H1 (cell line): ENCODE measurements around the gene TNS1. TPM values are rescaled to one million over a fixed set of nuclear protein-coding genes. Genes with fewer than 3 reads are reported as not detected.
A peak's percentile ranks its signal among the peaks of the same experiment; 100 is the strongest.

Source experiments
- CTCF ChIA-PET: fragments of 300-600 bp; sonication (Branson Sonifier 250); formaldehyde crosslinking; loops from one replicate; lab custom pipeline; 2021; ENCODE audit not compliant: partially characterized antibody; lab: Charles Lee
- POLR2A ChIA-PET: fragments of 300-600 bp; sonication (Branson Sonifier 250); formaldehyde crosslinking; loops from one replicate; lab custom pipeline; 2021; ENCODE audit warnings: inconsistent platforms; ENCODE audit not compliant: partially characterized antibody; lab: Charles Lee
- DNase-seq, 2 experiments: peaks; one replicate each; pipeline versions ENCODE4 v3.0.0 to v3.0.0-alpha.2; 2010 to 2022; ENCODE audit warnings: low spot score in 2 of 2, low read depth in 1 of 2, mixed read lengths in 1 of 2
- FAIRE-seq: peaks from 2 replicates; lab custom pipeline; 2011; peaks lifted over from hg19 to GRCh38; lab: Jason Lieb, UNC
- H2AFZ ChIP-seq: 2 replicates; pipeline ENCODE4 v1.8.1; 2012; ENCODE audit warnings: low read length, inconsistent platforms
- H2AK5ac ChIP-seq: 2 replicates; pipeline ENCODE4 v1.6.1; 2013; ENCODE audit warnings: low read depth, low read length
- H2BK120ac ChIP-seq: replicated peaks from 2 replicates; pipeline ENCODE3; 2013; ENCODE audit warnings: low read depth, low read length, inconsistent platforms
- H2BK12ac ChIP-seq: 2 replicates; pipeline ENCODE4 v1.6.1; 2013; ENCODE audit warnings: low read depth, low read length
- H2BK15ac ChIP-seq: 2 replicates; pipeline ENCODE4 v1.6.1; 2013; ENCODE audit warnings: low read length
- H2BK20ac ChIP-seq: 2 replicates; pipeline ENCODE4 v1.6.1; 2013; ENCODE audit warnings: low read length
- H2BK5ac ChIP-seq: 2 replicates; pipeline ENCODE4 v1.6.1; 2013; ENCODE audit warnings: low read depth, low read length
- H3K14ac ChIP-seq: 2 replicates; pipeline ENCODE4 v1.6.1; 2013; ENCODE audit warnings: inconsistent platforms; ENCODE audit not compliant: insufficient read length
- H3K18ac ChIP-seq: 2 replicates; pipeline ENCODE4 v1.6.1; 2013; ENCODE audit warnings: low read length; ENCODE audit errors: extremely low read depth
- H3K23ac ChIP-seq: 2 replicates; pipeline ENCODE4 v1.6.1; 2013; ENCODE audit warnings: inconsistent platforms; ENCODE audit not compliant: insufficient read length
- H3K23me2 ChIP-seq: 2 replicates; pipeline ENCODE4 v1.6.1; 2013; ENCODE audit warnings: low read depth, low read length
- H3K27ac ChIP-seq: 2 replicates; pipeline ENCODE4 v1.6.1; 2011; ENCODE audit warnings: low read depth, low read length, inconsistent platforms
- H3K27me3 ChIP-seq, 4 experiments: replicated peaks in 1 of 4; 1 replicate in 1 of 4; 2 replicates in 3 of 4; pipeline versions ENCODE4 v1.6.1 to v1.8.1; 2011 to 2013; ENCODE audit warnings: low read length in 3 of 4, mild to moderate bottlenecking in 3 of 4, inconsistent platforms in 2 of 4, mixed read lengths in 2 of 4, moderate library complexity in 1 of 4; ENCODE audit not compliant: control insufficient read depth in 3 of 4, insufficient read depth in 3 of 4; ENCODE audit errors: extremely low read depth in 1 of 4
- H3K36me3 ChIP-seq, 4 experiments: 2 replicates each; pipeline versions ENCODE4 v1.6.1 to v1.8.1; 2011 to 2013; ENCODE audit warnings: mild to moderate bottlenecking in 4 of 4, low read length in 3 of 4, moderate library complexity in 2 of 4, control low read depth in 1 of 4, inconsistent platforms in 1 of 4; ENCODE audit not compliant: insufficient read depth in 4 of 4, control insufficient read depth in 2 of 4
- H3K4ac ChIP-seq: replicated peaks from 2 replicates; pipeline ENCODE3; 2013; ENCODE audit warnings: low read length, low read depth, mixed read lengths, inconsistent platforms; ENCODE audit not compliant: insufficient read length
- H3K4me1 ChIP-seq, 4 experiments: replicated peaks in 1 of 4; 1 replicate in 1 of 4; 2 replicates in 3 of 4; pipeline versions ENCODE4 v1.6.1 to v1.8.1; 2011 to 2013; ENCODE audit warnings: low read length in 3 of 4, inconsistent platforms in 2 of 4, mixed read lengths in 1 of 4; ENCODE audit not compliant: insufficient read depth in 4 of 4, control insufficient read depth in 3 of 4
- H3K4me2 ChIP-seq, 2 experiments: 2 replicates each; pipeline versions ENCODE4 v1.6.1 to v1.8.1; 2011 to 2013; ENCODE audit warnings: low read depth in 2 of 2, low read length in 2 of 2, control low read depth in 1 of 2, inconsistent platforms in 1 of 2, mild to moderate bottlenecking in 1 of 2; ENCODE audit not compliant: insufficient read depth in 1 of 2
- H3K4me3 ChIP-seq, 4 experiments: fragments of 200-600, 300-600 bp in 1 of 4; sonication (generic), shearing (Covaris generic), sonication (Bioruptor Twin) in 1 of 4; 2 replicates each; pipeline versions ENCODE4 v1.5.1 to v1.8.1; 2011 to 2016; ENCODE audit warnings: low read length in 4 of 4, low read depth in 3 of 4, control low read depth in 2 of 4, inconsistent platforms in 2 of 4, mild to moderate bottlenecking in 2 of 4, mixed read lengths in 1 of 4, moderate library complexity in 1 of 4; ENCODE audit not compliant: insufficient read depth in 2 of 4; ENCODE audit errors: extremely low read depth in 1 of 4
- H3K56ac ChIP-seq: replicated peaks from 2 replicates; pipeline ENCODE3; 2013; ENCODE audit warnings: low read depth, mild to moderate bottlenecking, mixed read lengths, low read length, inconsistent platforms; ENCODE audit not compliant: insufficient read length
- H3K79me1 ChIP-seq: 2 replicates; pipeline ENCODE4 v1.6.1; 2013; ENCODE audit warnings: low read depth, low read length, control low read depth
- H3K79me2 ChIP-seq, 2 experiments: 2 replicates each; pipeline versions ENCODE4 v1.6.1 to v1.8.1; 2012 to 2013; ENCODE audit warnings: low read length in 2 of 2, mild to moderate bottlenecking in 2 of 2, inconsistent platforms in 1 of 2; ENCODE audit not compliant: insufficient read depth in 2 of 2, control insufficient read depth in 1 of 2
- H3K9ac ChIP-seq, 4 experiments: replicated peaks in 1 of 4; 1 replicate in 1 of 4; 2 replicates in 3 of 4; pipeline versions ENCODE4 v1.6.1 to v1.8.1; 2011 to 2013; ENCODE audit warnings: low read depth in 3 of 4, low read length in 3 of 4, control low read depth in 2 of 4, mild to moderate bottlenecking in 2 of 4, moderate library complexity in 2 of 4, inconsistent platforms in 1 of 4; ENCODE audit errors: extremely low read depth in 1 of 4
- H3K9me3 ChIP-seq, 2 experiments: 2 replicates each; pipeline versions ENCODE4 v1.6.1 to v1.8.1; 2012 to 2013; ENCODE audit warnings: mild to moderate bottlenecking in 2 of 2, moderate library complexity in 2 of 2, control low read depth in 1 of 2, inconsistent platforms in 1 of 2, low read depth in 1 of 2, low read length in 1 of 2, mixed read lengths in 1 of 2; ENCODE audit not compliant: insufficient read depth in 2 of 2
- H4K20me1 ChIP-seq, 2 experiments: replicated peaks in 1 of 2; 2 replicates each; pipeline versions ENCODE3 to v1.8.1; 2011 to 2013; ENCODE audit warnings: inconsistent platforms in 2 of 2, low read length in 2 of 2, mild to moderate bottlenecking in 1 of 2; ENCODE audit not compliant: insufficient read depth in 2 of 2, control insufficient read depth in 1 of 2
- H4K5ac ChIP-seq: 2 replicates; pipeline ENCODE4 v1.6.1; 2013; ENCODE audit warnings: low read length, low read depth, mixed read lengths, inconsistent platforms; ENCODE audit not compliant: insufficient read length
- H4K8ac ChIP-seq: 2 replicates; pipeline ENCODE4 v1.8.0; 2013; ENCODE audit warnings: mild to moderate bottlenecking, moderate library complexity, low read length, inconsistent platforms; ENCODE audit not compliant: insufficient read depth; ENCODE audit errors: extremely low read depth
- H4K91ac ChIP-seq: replicated peaks from 2 replicates; pipeline ENCODE3; 2013; ENCODE audit warnings: low read length, mixed read lengths, inconsistent platforms; ENCODE audit not compliant: insufficient read length
- BRCA1 ChIP-seq: IDR thresholded peaks from 2 replicates; pipeline ENCODE4 v1.6.1; 2012; ENCODE audit warnings: low read depth, low read length, improper control_type of control experiment
- CHD1 ChIP-seq: IDR thresholded peaks from 2 replicates; pipeline ENCODE4 v1.6.1; 2012; ENCODE audit warnings: low read depth, low read length, improper control_type of control experiment
- E2F6 ChIP-seq: IDR thresholded peaks from 2 replicates; pipeline ENCODE4 v1.6.1; 2012; ENCODE audit warnings: inconsistent platforms
- HDAC2 ChIP-seq, 2 experiments: fragments of 300-600 bp in 1 of 2; sonication (generic) in 1 of 2; IDR thresholded peaks; 2 replicates each; pipeline ENCODE4 v1.6.1; 2011 to 2012; ENCODE audit warnings: low read depth in 2 of 2, low read length in 2 of 2, mild to moderate bottlenecking in 2 of 2, moderate library complexity in 2 of 2, borderline replicate concordance in 1 of 2, inconsistent platforms in 1 of 2
- PHF8 ChIP-seq: fragments of 200-600 bp; sonication (generic); conservative IDR thresholded peaks from 2 replicates; pipeline ENCODE4 v1.7.1; 2012; ENCODE audit warnings: low read depth, mild to moderate bottlenecking, inconsistent platforms, low read length, moderate library complexity
- SIRT6 ChIP-seq: IDR thresholded peaks from one replicate; pipeline ENCODE4 v1.7.1; 2012; ENCODE audit warnings: low read length, inconsistent platforms
- SIX5 ChIP-seq: IDR thresholded peaks from 2 replicates; pipeline ENCODE4 v1.6.1; 2011; ENCODE audit warnings: mild to moderate bottlenecking, low read depth, low read length
- SP1 ChIP-seq: IDR thresholded peaks from 2 replicates; pipeline ENCODE4 v1.6.1; 2011; ENCODE audit warnings: low read depth, low read length
- SP2 ChIP-seq: IDR thresholded peaks from 2 replicates; pipeline ENCODE4 v1.6.1; 2012; ENCODE audit warnings: mild to moderate bottlenecking, low read length, inconsistent platforms
- ZNF274 ChIP-seq: IDR thresholded peaks from 2 replicates; pipeline ENCODE4 v1.7.0; 2012; ENCODE audit warnings: low read length, borderline replicate concordance; ENCODE audit errors: extremely low read depth
- WGBS, 2 experiments: shearing (Covaris generic) in 1 of 2; methylation state at CpG; one replicate each; pipeline versions ENCODE4 v1.1.6 to v1.1.7; 2013 to 2015; ENCODE audit warnings: low lambda C conversion rate in 2 of 2, mixed read lengths in 2 of 2, inconsistent platforms in 1 of 2, low coverage in 1 of 2, missing lambda C conversion rate in 1 of 2; ENCODE audit not compliant: insufficient replicate concordance in 2 of 2, insufficient coverage in 1 of 2, insufficient read length in 1 of 2; ENCODE audit errors: extremely low coverage in 1 of 2, missing lambda C conversion rate in 1 of 2; 5-methylcytosine and 5-hydroxymethylcytosine counted together
- polyA plus RNA-seq, 7 experiments: library from polyadenylated mRNA; depleted of rRNA in 3 of 7; stranded (reverse) in 5 of 7; unstranded in 2 of 7; fragments of >200 nt in 5 of 7; fragments of 200-250 nt in 2 of 7; gene quantifications; 1 replicate in 5 of 7; 2 replicates in 1 of 7; 4 replicates in 1 of 7; pipeline versions ENCODE4 v1.2.1 to v1.2.3, GENCODE V29; 2011 to 2013; ENCODE audit warnings: missing spikeins in 2 of 7, mixed read lengths in 2 of 7
- total RNA-seq: library from RNA; stranded (reverse); fragmentation: NEBNext Ultra II Directional; extraction: Animal tissue kit (Norgen Biotek cat#: 25700); gene quantifications from 2 replicates; pipeline ENCODE4 v1.2.1, GENCODE V29; 2021

The TNS1 gene
- total and polyA plus RNA-seq, 2 of the 8 experiments (the other 6 are each of a cell fraction or from before 2014, with no cell fraction given), result 1.5 to 5.1 TPM

GRCh38 chr2:217797165-217797564, 205.6 kb downstream of the TNS1 start:
- no peak overlapping the region for H2BK12ac ChIP-seq
- no peak overlapping the region for H2BK5ac ChIP-seq
- no peak overlapping the region for H3K9ac ChIP-seq
- CTCF ChIA-PET, result interaction anchor here (0.9 to 30.4 kb wide), 7 partner anchors 6 to 192 kb away, joined by 3 to 759 read pairs (median 9); no protein-coding TSS in a partner anchor
- H3K4ac ChIP-seq, result no peak overlapping the region
- H3K4me1 ChIP-seq, result peaks cover 0 to 5% (median 2%) of the 10 kb centered on the region in 4 experiments; a peak in 1 of 7 replicates
- H2BK20ac ChIP-seq, result no peak overlapping the region
- 96% methylated on average over 3 of the region's 3 CpGs; no CpG with 5 or more reads in 1 of the 2 experiments for WGBS, 2 experiments
- no peak overlapping the region for H3K4me2 ChIP-seq
- H4K8ac ChIP-seq, result peak overlapping the region; percentile 42; the same call in 1 of the 2 replicates
- DNase-seq (no peak), FAIRE-seq (no peak)
- H2BK120ac ChIP-seq, result no peak overlapping the region
- no peaks in the 10 kb centered on the region for H3K27me3 ChIP-seq
- H3K79me2 ChIP-seq, result no peaks in the 10 kb centered on the region
- peaks cover 0 to 5% of the 10 kb centered on the region in 2 experiments for H4K20me1 ChIP-seq
- H2AK5ac ChIP-seq, result no peak overlapping the region; the same call in 1 of the 2 replicates
- H3K27ac ChIP-seq, result no peak overlapping the region
- no peak overlapping the region for H4K5ac ChIP-seq
- H3K79me1 ChIP-seq, result no peaks in the 10 kb centered on the region
- no peaks in the 10 kb centered on the region; the same call in 1 of the 2 replicates for H3K23me2 ChIP-seq
- H3K9me3 ChIP-seq, result no peaks in the 10 kb centered on the region
- no peak overlapping the region for H2AFZ ChIP-seq
- H3K18ac ChIP-seq, result no peak overlapping the region
- H3K14ac ChIP-seq, result no peak overlapping the region
- no peak overlapping the region for H2BK15ac ChIP-seq
- H3K4me3 ChIP-seq, result no peak overlapping the region
- no peak overlapping the region for H4K91ac ChIP-seq
- H3K36me3 ChIP-seq, result no peaks in the 10 kb centered on the region; a peak in 1 of 8 replicates
- POLR2A ChIA-PET, result interaction anchor here (0.6 to 0.9 kb wide), 2 partner anchors 55 to 83 kb away, joined by 3 to 4 read pairs; no protein-coding TSS in a partner anchor
- H3K23ac ChIP-seq, result no peak overlapping the region
- H3K56ac ChIP-seq, result no peak overlapping the region
- TF ChIP-seq E2F6 (no peak), PHF8 (no peak), CHD1 (no peak), HDAC2 (IDR thresholded peaks at IDR 0.05; ENCODE audit: borderline replicate concordance in 1 of 2, low read depth in 2 of 2, low read length in 2 of 2) (no peak), SP2 (no peak), SP1 (no peak), ZNF274 (no peak), SIX5 (no peak), SIRT6 (no peak), BRCA1 (no peak)
